CD14-positive monocyte (primary cell): ENCODE data around the gene CMPK2. TPM values are rescaled to one million over a fixed set of nuclear protein-coding genes. Genes with fewer than 3 reads are reported as not detected.
A peak's percentile ranks its signal among the peaks of the same experiment; 100 is the strongest.

ENCODE experiments used
- DNase-seq, 3 donors: peaks; one replicate each; pipeline ENCODE4 v3.0.0-alpha.2; 2011 to 2022
- H2AFZ ChIP-seq: 2 replicates; pipeline ENCODE4 v1.6.0; 2012; ENCODE audit warnings: mild to moderate bottlenecking, low read depth, low read length, inconsistent platforms; ENCODE audit not compliant: insufficient read depth, poor library complexity, severe bottlenecking
- H3K27ac ChIP-seq, 2 donors: 1 replicate in 1 of 2; 2 replicates in 1 of 2; pipeline ENCODE4 v1.5.1; 2012 to 2013; ENCODE audit warnings: low read length in 2 of 2, control low read depth in 1 of 2, inconsistent platforms in 1 of 2, low read depth in 1 of 2, mild to moderate bottlenecking in 1 of 2
- H3K27me3 ChIP-seq, 2 donors: one replicate each; pipeline versions ENCODE4 v1.6.0 to v1.6.1; 2011 to 2013; ENCODE audit warnings: low read length in 2 of 2; ENCODE audit not compliant: control insufficient read depth in 2 of 2, insufficient read depth in 2 of 2
- H3K36me3 ChIP-seq, 2 donors: replicated peaks in 1 of 2; 1 replicate in 1 of 2; 2 replicates in 1 of 2; pipeline versions ENCODE4 v1.5.1 to v1.6.1; 2012 to 2013; ENCODE audit warnings: low read length in 2 of 2, control low read depth in 1 of 2, inconsistent platforms in 1 of 2, mild to moderate bottlenecking in 1 of 2; ENCODE audit not compliant: insufficient read depth in 2 of 2, control insufficient read depth in 1 of 2
- H3K4me1 ChIP-seq, 2 donors: 1 replicate in 1 of 2; 2 replicates in 1 of 2; pipeline versions ENCODE4 v1.5.1 to v1.6.1; 2012 to 2013; ENCODE audit warnings: low read length in 2 of 2, control low read depth in 1 of 2, inconsistent platforms in 1 of 2, mild to moderate bottlenecking in 1 of 2, moderate library complexity in 1 of 2; ENCODE audit not compliant: insufficient read depth in 2 of 2, control insufficient read depth in 1 of 2
- H3K4me2 ChIP-seq: replicated peaks from 2 replicates; pipeline ENCODE3; 2012; ENCODE audit warnings: low read length, moderate library complexity, mild to moderate bottlenecking; ENCODE audit not compliant: poor library complexity, severe bottlenecking; ENCODE audit errors: extremely low read depth
- H3K4me3 ChIP-seq, 3 experiments: fragments of 200-600 bp in 1 of 3; sonication (generic) in 1 of 3; replicated peaks in 1 of 3; 1 replicate in 2 of 3; 2 replicates in 1 of 3; pipeline ENCODE4 v1.5.1; 2011 to 2013; ENCODE audit warnings: low read length in 3 of 3, mild to moderate bottlenecking in 3 of 3, control low read depth in 2 of 3, low read depth in 2 of 3, inconsistent platforms in 1 of 3, moderate library complexity in 1 of 3
- H3K79me2 ChIP-seq: 2 replicates; pipeline ENCODE4 v1.6.0; 2012; ENCODE audit warnings: mild to moderate bottlenecking, control low read depth, inconsistent platforms, low read length, moderate library complexity; ENCODE audit not compliant: insufficient read depth
- H3K9ac ChIP-seq: 2 replicates; pipeline ENCODE4 v1.6.0; 2017; ENCODE audit warnings: low read length, mild to moderate bottlenecking; ENCODE audit not compliant: insufficient read depth, poor library complexity, severe bottlenecking
- H3K9me3 ChIP-seq, 2 donors: replicated peaks in 1 of 2; 1 replicate in 1 of 2; 2 replicates in 1 of 2; pipeline versions ENCODE4 v1.5.1 to v1.6.1; 2012 to 2013; ENCODE audit warnings: low read length in 2 of 2, control low read depth in 1 of 2; ENCODE audit not compliant: control insufficient read depth in 1 of 2, insufficient read depth in 1 of 2
- H4K20me1 ChIP-seq: 2 replicates; pipeline ENCODE4 v1.6.0; 2012; ENCODE audit warnings: mild to moderate bottlenecking, low read length, control low read depth, moderate library complexity; ENCODE audit not compliant: insufficient read depth
- H3K27ac Mint-ChIP-seq, 7 donors: one replicate each; pipeline ENCODE4 v1.8.0; 2020; ENCODE audit warnings: mild to moderate bottlenecking in 7 of 7, mixed read lengths in 7 of 7, moderate library complexity in 6 of 7, inconsistent platforms in 2 of 7
- H3K27me3 Mint-ChIP-seq, 3 donors: one replicate each; pipeline ENCODE4 v1.8.0; 2021 to 2022; ENCODE audit warnings: low read depth in 3 of 3, mild to moderate bottlenecking in 3 of 3, mixed read lengths in 3 of 3, moderate library complexity in 3 of 3, inconsistent platforms in 1 of 3
- H3K36me3 Mint-ChIP-seq, 2 donors: one replicate each; pipeline ENCODE4 v1.8.0; 2020; ENCODE audit warnings: mixed read lengths in 2 of 2, inconsistent platforms in 1 of 2, mild to moderate bottlenecking in 1 of 2
- H3K4me1 Mint-ChIP-seq: one replicate; pipeline ENCODE4 v1.8.0; 2020; ENCODE audit warnings: mild to moderate bottlenecking, mixed read lengths
- H3K4me3 Mint-ChIP-seq, 2 donors: one replicate each; pipeline ENCODE4 v1.8.0; 2020; ENCODE audit warnings: mild to moderate bottlenecking in 2 of 2, mixed read lengths in 2 of 2, moderate library complexity in 1 of 2
- H3K9me3 Mint-ChIP-seq, 7 donors: one replicate each; pipeline ENCODE4 v1.8.0; 2020 to 2022; ENCODE audit warnings: mixed read lengths in 7 of 7, mild to moderate bottlenecking in 6 of 7, moderate library complexity in 6 of 7, inconsistent platforms in 2 of 7
- WGBS: methylation state at CpG from one replicate; pipeline ENCODE4 v1.1.5; 2013; ENCODE audit warnings: missing lambda C conversion rate; ENCODE audit not compliant: insufficient coverage; 5-methylcytosine and 5-hydroxymethylcytosine counted together
- intact Hi-C, 2 donors: fragments of 100-400 bp; cut with micrococcal nuclease; formaldehyde crosslinking; loops; one replicate each; pipeline versions ENCODE4 v1.15.0 to v1.15.1; 2023
- polyA plus RNA-seq, 3 donors: library from polyadenylated mRNA; depleted of rRNA in 1 of 3; unstranded in 2 of 3; stranded (reverse) in 1 of 3; fragments of 300-500 nt in 2 of 3; fragments of >200 nt in 1 of 3; fragmentation: Illumina TruSeq in 2 of 3; gene quantifications; 1 replicate in 2 of 3; 2 replicates in 1 of 3; pipeline ENCODE4 v1.2.3, GENCODE V29; 2012 to 2021
- TF ChIP-seq, protein P1 (sequence below): fragments of 200-600 bp; IDR thresholded peaks from one replicate; pipeline ENCODE4 v1.8.0; 2022; ENCODE audit warnings: antibody characterized with exemption, mild to moderate bottlenecking

CMPK2 gene
- polyA plus RNA-seq, 3 donors = 12.6 to 18.1 (median 17.0) TPM

DNA sequence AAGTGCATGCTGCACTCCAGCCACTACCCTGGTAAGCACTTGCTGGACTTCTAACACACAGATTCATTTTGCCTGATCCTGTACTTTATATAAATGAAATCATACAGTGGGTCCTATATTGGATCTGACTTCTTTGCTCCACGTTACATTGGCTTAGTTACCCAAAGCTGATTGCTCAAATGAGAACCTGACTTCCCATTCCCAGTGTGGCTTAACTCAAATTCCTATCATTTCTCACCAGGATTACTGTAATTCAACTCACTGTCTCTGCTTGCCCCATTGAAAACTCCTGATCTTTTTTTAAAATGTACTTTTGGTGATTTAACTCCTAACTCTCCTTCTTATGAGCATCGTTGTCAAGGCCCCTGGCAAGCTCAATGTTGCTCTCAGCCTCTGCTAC is 13.3 kb upstream of the CMPK2 start:
- Histone ChIP-seq H3K79me2 (no peaks in the 10 kb centered on the region), H4K20me1 (no peaks in the 10 kb centered on the region), H3K4me2 (peak overlapping the region; percentile 84), H2AFZ (no peak overlapping the region), H3K36me3 (no peaks in the 10 kb centered on the region), H3K4me3 (peak overlapping the region in 1 of 3 experiments; percentile 1), H3K27me3 (no peaks in the 10 kb centered on the region), H3K4me1 (peaks cover 32 to 39% of the 10 kb centered on the region in 2 donors), H3K9me3 (no peaks in the 10 kb centered on the region), H3K9ac (no peak overlapping the region), H3K27ac (no peak overlapping the region)
- DNase-seq = no peak
- peaks cover 40% of the 10 kb centered on the region for H3K4me1 Mint-ChIP-seq
- no peak overlapping the region for H3K27ac Mint-ChIP-seq
- H3K9me3 Mint-ChIP-seq = peaks cover 0 to 4% (median under 1%) of the 10 kb centered on the region in 7 donors
- TF ChIP-seq, protein P1, sequence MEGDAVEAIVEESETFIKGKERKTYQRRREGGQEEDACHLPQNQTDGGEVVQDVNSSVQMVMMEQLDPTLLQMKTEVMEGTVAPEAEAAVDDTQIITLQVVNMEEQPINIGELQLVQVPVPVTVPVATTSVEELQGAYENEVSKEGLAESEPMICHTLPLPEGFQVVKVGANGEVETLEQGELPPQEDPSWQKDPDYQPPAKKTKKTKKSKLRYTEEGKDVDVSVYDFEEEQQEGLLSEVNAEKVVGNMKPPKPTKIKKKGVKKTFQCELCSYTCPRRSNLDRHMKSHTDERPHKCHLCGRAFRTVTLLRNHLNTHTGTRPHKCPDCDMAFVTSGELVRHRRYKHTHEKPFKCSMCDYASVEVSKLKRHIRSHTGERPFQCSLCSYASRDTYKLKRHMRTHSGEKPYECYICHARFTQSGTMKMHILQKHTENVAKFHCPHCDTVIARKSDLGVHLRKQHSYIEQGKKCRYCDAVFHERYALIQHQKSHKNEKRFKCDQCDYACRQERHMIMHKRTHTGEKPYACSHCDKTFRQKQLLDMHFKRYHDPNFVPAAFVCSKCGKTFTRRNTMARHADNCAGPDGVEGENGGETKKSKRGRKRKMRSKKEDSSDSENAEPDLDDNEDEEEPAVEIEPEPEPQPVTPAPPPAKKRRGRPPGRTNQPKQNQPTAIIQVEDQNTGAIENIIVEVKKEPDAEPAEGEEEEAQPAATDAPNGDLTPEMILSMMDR = no peak
- intact Hi-C loops = no loop called here
- peak overlapping the region; percentile 4 to 94 for H3K4me3 Mint-ChIP-seq
- 88% methylated on average over 2 of the region's 2 CpGs for WGBS
- peaks cover 1 to 4% of the 10 kb centered on the region in 2 donors for H3K36me3 Mint-ChIP-seq
- H3K27me3 Mint-ChIP-seq = peaks cover 0 to 1% (median 0%) of the 10 kb centered on the region in 3 donors

DNA sequence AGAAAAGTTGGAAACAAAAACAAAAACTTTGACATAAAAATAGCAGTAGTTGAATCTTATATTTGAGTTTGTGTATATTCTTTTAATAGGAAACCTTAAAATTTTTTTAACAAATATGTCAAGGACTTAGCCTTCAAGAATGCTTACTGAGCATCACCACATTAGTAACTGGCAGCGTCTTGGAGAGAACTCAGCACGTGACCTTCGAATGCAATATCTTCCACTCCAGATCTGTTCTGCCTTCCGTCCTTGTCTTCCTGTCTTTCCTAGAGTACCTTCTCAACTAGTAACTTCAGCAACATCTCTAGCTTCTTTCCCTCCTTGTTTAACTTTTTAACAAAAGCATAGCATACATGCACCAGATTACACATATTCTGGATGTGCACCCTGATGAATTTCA is 12.8 kb upstream of the CMPK2 start:
- intact Hi-C loops = no loop called here
- Histone ChIP-seq H3K27me3 (no peaks in the 10 kb centered on the region), H4K20me1 (no peaks in the 10 kb centered on the region), H3K9me3 (no peaks in the 10 kb centered on the region), H3K9ac (no peak overlapping the region), H2AFZ (no peak overlapping the region), H3K4me2 (peak overlapping the region; percentile 84), H3K27ac (no peak overlapping the region), H3K4me1 (peaks cover 32 to 39% of the 10 kb centered on the region in 2 donors), H3K4me3 (peak overlapping the region in 1 of 3 experiments; percentile 79), H3K36me3 (no peaks in the 10 kb centered on the region), H3K79me2 (no peaks in the 10 kb centered on the region)
- Mint-ChIP-seq H3K27me3 (peaks cover 0 to 1% (median 0%) of the 10 kb centered on the region in 3 donors), H3K4me3 (peak overlapping the region; percentile 41 to 94), H3K36me3 (peaks cover 3 to 5% of the 10 kb centered on the region in 2 donors), H3K4me1 (peaks cover 40% of the 10 kb centered on the region), H3K27ac (no peak overlapping the region), H3K9me3 (peaks cover 0 to 7% (median 3%) of the 10 kb centered on the region in 7 donors)
- no peak for DNase-seq
- 8% methylated on average over 4 of the region's 4 CpGs for WGBS
- TF ChIP-seq, protein P1 = no peak
